ENCODE data around the gene TPCN2. TPM values are rescaled to one million over a fixed set of nuclear protein-coding genes. Genes with fewer than 3 reads are reported as not detected.

TPCN2 gene
- total and polyA plus RNA-seq, 9 of the 15 experiments (the other 6 are each of a cell fraction or from before 2014, with no cell fraction given): 0.66 to 10.2 (median 4.6) TPM

GRCh38 chr11:69010964-69011623 lies 37.6 kb upstream of the TPCN2 start (continued):
- TF ChIP-seq, protein P1, sequence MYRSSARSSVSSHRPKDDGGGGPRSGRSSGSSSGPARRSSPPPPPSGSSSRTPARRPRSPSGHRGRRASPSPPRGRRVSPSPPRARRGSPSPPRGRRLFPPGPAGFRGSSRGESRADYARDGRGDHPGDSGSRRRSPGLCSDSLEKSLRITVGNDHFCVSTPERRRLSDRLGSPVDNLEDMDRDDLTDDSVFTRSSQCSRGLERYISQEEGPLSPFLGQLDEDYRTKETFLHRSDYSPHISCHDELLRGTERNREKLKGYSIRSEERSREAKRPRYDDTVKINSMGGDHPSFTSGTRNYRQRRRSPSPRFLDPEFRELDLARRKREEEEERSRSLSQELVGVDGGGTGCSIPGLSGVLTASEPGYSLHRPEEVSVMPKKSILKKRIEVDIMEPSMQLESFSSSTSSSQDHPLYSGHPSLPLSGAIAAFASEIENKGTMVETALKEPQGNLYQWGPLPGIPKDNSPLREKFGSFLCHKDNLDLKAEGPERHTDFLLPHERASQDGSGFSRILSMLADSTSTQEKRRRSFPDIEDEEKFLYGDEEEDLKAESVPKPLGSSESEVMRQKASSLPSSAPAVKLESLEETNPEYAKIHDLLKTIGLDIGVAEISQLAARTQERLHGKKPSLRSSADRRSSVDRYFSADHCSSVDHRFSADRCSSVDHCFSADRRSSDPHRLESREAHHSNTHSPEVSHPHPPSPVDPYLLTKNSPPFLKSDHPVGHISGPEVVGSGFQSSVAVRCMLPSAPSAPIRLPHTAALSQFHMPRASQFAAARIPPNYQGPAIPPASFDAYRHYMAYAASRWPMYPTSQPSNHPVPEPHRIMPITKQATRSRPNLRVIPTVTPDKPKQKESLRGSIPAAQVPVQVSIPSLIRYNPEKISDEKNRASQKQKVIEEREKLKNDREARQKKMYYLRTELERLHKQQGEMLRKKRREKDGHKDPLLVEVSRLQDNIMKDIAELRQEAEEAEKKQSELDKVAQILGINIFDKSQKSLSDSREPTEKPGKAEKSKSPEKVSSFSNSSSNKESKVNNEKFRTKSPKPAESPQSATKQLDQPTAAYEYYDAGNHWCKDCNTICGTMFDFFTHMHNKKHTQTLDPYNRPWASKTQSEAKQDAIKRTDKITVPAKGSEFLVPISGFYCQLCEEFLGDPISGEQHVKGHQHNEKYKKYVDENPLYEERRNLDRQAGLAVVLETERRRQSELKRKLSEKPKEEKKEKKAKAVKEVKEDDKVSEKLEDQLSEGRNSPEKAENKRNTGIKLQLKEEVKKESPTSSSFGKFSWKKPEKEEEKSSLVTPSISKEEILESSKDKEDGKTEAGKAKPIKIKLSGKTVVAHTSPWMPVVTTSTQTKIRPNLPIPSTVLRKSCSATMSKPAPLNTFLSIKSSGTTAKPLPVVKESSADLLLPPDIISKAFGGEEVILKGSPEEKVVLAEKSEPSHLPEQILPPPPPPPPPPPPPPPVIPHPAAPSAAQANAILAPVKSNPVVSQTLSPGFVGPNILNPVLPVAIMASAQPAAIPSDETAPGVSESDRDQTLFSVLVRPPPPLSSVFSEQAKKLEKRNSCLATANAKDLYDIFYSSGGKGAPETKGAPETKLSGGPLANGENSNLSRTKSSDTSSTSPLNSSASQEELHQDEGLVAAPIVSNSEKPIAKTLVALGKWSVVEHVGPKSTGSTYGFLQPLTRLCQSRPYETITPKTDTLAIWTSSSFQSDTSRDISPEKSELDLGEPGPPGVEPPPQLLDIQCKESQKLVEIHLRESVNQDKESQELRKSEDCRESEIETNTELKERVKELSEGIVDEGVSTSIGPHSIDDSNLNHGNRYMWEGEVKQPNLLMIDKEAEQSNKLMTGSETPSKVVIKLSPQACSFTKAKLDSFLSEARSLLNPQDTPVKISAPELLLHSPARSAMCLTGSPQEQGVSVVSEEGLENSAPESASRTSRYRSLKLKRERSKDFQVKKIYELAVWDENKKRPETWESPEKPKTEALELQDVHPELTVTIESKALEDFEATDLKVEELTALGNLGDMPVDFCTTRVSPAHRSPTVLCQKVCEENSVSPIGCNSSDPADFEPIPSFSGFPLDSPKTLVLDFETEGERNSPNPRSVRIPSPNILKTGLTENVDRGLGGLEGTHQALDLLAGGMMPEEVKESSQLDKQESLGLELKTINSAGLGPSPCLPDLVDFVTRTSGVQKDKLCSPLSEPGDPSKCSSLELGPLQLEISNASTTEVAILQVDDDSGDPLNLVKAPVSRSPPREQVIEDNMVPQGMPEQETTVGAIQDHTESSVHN (IDR thresholded peaks at IDR 0.05; ENCODE audit: borderline replicate concordance in 1 of 2, low read depth in 1 of 2): no peak
- no peak for TF ChIP-seq ZNF12 (CRISPR knock-in tag; IDR thresholded peaks at IDR 0.05)
- TF ChIP-seq BCLAF1 (IDR thresholded peaks at IDR 0.05; ENCODE audit: borderline replicate concordance in 1 of 2, control insufficient read depth in 1 of 2, low read depth in 2 of 2, low read length in 1 of 2): no peak
- TF ChIP-seq, protein P2, sequence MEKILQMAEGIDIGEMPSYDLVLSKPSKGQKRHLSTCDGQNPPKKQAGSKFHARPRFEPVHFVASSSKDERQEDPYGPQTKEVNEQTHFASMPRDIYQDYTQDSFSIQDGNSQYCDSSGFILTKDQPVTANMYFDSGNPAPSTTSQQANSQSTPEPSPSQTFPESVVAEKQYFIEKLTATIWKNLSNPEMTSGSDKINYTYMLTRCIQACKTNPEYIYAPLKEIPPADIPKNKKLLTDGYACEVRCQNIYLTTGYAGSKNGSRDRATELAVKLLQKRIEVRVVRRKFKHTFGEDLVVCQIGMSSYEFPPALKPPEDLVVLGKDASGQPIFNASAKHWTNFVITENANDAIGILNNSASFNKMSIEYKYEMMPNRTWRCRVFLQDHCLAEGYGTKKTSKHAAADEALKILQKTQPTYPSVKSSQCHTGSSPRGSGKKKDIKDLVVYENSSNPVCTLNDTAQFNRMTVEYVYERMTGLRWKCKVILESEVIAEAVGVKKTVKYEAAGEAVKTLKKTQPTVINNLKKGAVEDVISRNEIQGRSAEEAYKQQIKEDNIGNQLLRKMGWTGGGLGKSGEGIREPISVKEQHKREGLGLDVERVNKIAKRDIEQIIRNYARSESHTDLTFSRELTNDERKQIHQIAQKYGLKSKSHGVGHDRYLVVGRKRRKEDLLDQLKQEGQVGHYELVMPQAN (IDR thresholded peaks at IDR 0.05; ENCODE audit: borderline replicate concordance): no peak
- TF ChIP-seq BCL6 (CRISPR knock-in tag; IDR thresholded peaks at IDR 0.05): no peak
- TF ChIP-seq CBX2 (IDR thresholded peaks at IDR 0.05; ENCODE audit: insufficient read depth, low read length, poor library complexity, severe bottlenecking): no peak
- no peak for TF ChIP-seq MCM5 (IDR thresholded peaks at IDR 0.05; ENCODE audit: low read depth)
- no peak for TF ChIP-seq HDGF (IDR thresholded peaks at IDR 0.05)
- no peak for TF ChIP-seq ARHGAP35 (IDR thresholded peaks at IDR 0.05; ENCODE audit: partially characterized antibody)
- TF ChIP-seq, protein P3, sequence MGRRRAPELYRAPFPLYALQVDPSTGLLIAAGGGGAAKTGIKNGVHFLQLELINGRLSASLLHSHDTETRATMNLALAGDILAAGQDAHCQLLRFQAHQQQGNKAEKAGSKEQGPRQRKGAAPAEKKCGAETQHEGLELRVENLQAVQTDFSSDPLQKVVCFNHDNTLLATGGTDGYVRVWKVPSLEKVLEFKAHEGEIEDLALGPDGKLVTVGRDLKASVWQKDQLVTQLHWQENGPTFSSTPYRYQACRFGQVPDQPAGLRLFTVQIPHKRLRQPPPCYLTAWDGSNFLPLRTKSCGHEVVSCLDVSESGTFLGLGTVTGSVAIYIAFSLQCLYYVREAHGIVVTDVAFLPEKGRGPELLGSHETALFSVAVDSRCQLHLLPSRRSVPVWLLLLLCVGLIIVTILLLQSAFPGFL (CRISPR knock-in tag; IDR thresholded peaks at IDR 0.05): no peak
- no peak for TF ChIP-seq EZH2 (IDR thresholded peaks at IDR 0.05; ENCODE audit: borderline replicate concordance, low read depth, low read length)

Data from K562 (cell line).